Measurements from ENCODE around the gene CD47.

DNA sequence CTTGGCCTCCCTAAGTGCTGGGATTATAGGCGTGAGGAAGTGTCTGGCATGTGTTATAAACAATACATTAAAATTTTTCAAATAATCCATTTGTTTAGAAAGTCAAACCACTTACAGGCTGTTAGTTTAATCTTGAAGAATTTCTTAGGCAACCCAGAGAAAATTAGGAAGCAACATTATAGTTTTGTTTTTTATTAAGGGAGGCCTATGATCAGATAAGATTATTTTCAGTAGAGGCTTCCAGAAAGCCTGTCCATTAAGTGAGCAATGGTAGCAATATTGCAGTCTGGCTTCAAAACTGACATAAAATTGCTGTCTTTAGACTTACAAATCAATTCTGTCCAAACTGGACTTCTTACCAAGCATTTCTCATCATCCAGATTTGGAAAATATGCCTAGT lies 49.6 kb downstream of the CD47 start:
- no peak for TF ChIP-seq TAF1 (IDR thresholded peaks at IDR 0.05; ENCODE audit: borderline replicate concordance, low read depth, low read length)
- TF ChIP-seq POLR2A (IDR thresholded peaks at IDR 0.05; ENCODE audit: low read depth, low read length), result no peak

All from GM12892 (cell line).